ENCODE data around the gene ZNF490.

Gene ZNF490

GRCh38 chr19:12551060-12551832, 59.4 kb downstream of the ZNF490 start, which contains the start of gene ZNF564:
Gene ZNF564 (minus strand): TSS chr19:12551482. CDS start chr19:12551332, 150 bp downstream.
- peak within 1 kb of the TSS; percentile 99 for H3K27ac ChIP-seq (ENCODE audit: low read depth, low read length)
- peak within 1 kb of the TSS; percentile 93 for H3K9ac ChIP-seq (ENCODE audit: low read length)
- peak within 1 kb of the TSS; percentile 91 for H3K4me3 ChIP-seq (ENCODE audit: low read length)
- H3K4me1 ChIP-seq (ENCODE audit: control insufficient read depth, insufficient read depth, low read length), result peaks cover 7% of the 10 kb centered on the region
- H3K27me3 ChIP-seq (ENCODE audit: control insufficient read depth, insufficient read depth, low read length), result no peaks in the 10 kb centered on the region
- H3K36me3 ChIP-seq (ENCODE audit: control insufficient read depth, insufficient read depth, low read length), result no peaks in the 10 kb centered on the region

- Histone ChIP-seq H3K36me3 (ENCODE audit: control insufficient read depth, insufficient read depth, low read length) (no peaks in the 10 kb centered on the region), H3K4me1 (ENCODE audit: control insufficient read depth, insufficient read depth, low read length) (peaks cover 7% of the 10 kb centered on the region)
Measured at GRCh38 chr19:12546903-12547302, 63.7 kb downstream of the ZNF490 start.

GRCh38 chr19:12546068-12546467, 64.5 kb downstream of the ZNF490 start:
- Histone ChIP-seq H3K4me1 (ENCODE audit: control insufficient read depth, insufficient read depth, low read length) (peaks cover 7% of the 10 kb centered on the region), H3K27ac (ENCODE audit: low read depth, low read length) (no peak overlapping the region), H3K36me3 (ENCODE audit: control insufficient read depth, insufficient read depth, low read length) (peaks cover 1% of the 10 kb centered on the region), H3K9ac (ENCODE audit: low read length) (no peak overlapping the region), H3K27me3 (ENCODE audit: control insufficient read depth, insufficient read depth, low read length) (no peaks in the 10 kb centered on the region), H3K4me3 (ENCODE audit: low read length) (no peak overlapping the region)

More at GRCh38 chr19:12546903-12547302, 63.7 kb downstream of the ZNF490 start:
- Histone ChIP-seq H3K27ac (ENCODE audit: low read depth, low read length) (no peak overlapping the region), H3K4me3 (ENCODE audit: low read length) (no peak overlapping the region), H3K27me3 (ENCODE audit: control insufficient read depth, insufficient read depth, low read length) (no peaks in the 10 kb centered on the region), H3K9ac (ENCODE audit: low read length) (no peak overlapping the region)

- Histone ChIP-seq H3K27ac (ENCODE audit: low read depth, low read length) (no peak overlapping the region), H3K4me3 (ENCODE audit: low read length) (no peak overlapping the region), H3K4me1 (ENCODE audit: control insufficient read depth, insufficient read depth, low read length) (peaks cover 7% of the 10 kb centered on the region), H3K27me3 (ENCODE audit: control insufficient read depth, insufficient read depth, low read length) (no peaks in the 10 kb centered on the region), H3K36me3 (ENCODE audit: control insufficient read depth, insufficient read depth, low read length) (peaks cover 3% of the 10 kb centered on the region), H3K9ac (ENCODE audit: low read length) (no peak overlapping the region)
Measured at GRCh38 chr19:12545267-12545666, 65.3 kb downstream of the ZNF490 start.

- Histone ChIP-seq H3K36me3 (ENCODE audit: control insufficient read depth, insufficient read depth, low read length) (peaks cover 3% of the 10 kb centered on the region), H3K4me1 (ENCODE audit: control insufficient read depth, insufficient read depth, low read length) (peaks cover 4% of the 10 kb centered on the region), H3K27me3 (ENCODE audit: control insufficient read depth, insufficient read depth, low read length) (no peaks in the 10 kb centered on the region), H3K9ac (ENCODE audit: low read length) (no peak overlapping the region), H3K4me3 (ENCODE audit: low read length) (no peak overlapping the region), H3K27ac (ENCODE audit: low read depth, low read length) (no peak overlapping the region)
Measured at GRCh38 chr19:12544401-12544876, 66.2 kb downstream of the ZNF490 start.

GRCh38 chr19:12543855-12544254, 66.8 kb downstream of the ZNF490 start:
- Histone ChIP-seq H3K9ac (ENCODE audit: low read length) (no peak overlapping the region), H3K36me3 (ENCODE audit: control insufficient read depth, insufficient read depth, low read length) (peaks cover 3% of the 10 kb centered on the region), H3K27me3 (ENCODE audit: control insufficient read depth, insufficient read depth, low read length) (no peaks in the 10 kb centered on the region), H3K4me1 (ENCODE audit: control insufficient read depth, insufficient read depth, low read length) (no peaks in the 10 kb centered on the region), H3K4me3 (ENCODE audit: low read length) (no peak overlapping the region), H3K27ac (ENCODE audit: low read depth, low read length) (no peak overlapping the region)
